Activated gamma-delta T cell treated with anti-CD3 and anti-CD28 coated beads, Interleukin-2, amount 50 U/mL, for 16 hours (primary cell): ENCODE measurements around the gene IL36A.

Experiments
- DNase-seq: peaks from one replicate; pipeline ENCODE4 v3.0.0-alpha.2; 2020; ENCODE audit warnings: low read depth

Gene IL36A

GRCh38 chr2:113050921-113051895, 45.9 kb downstream of the IL36A start:
- no peak for DNase-seq

- DNase-seq, result no peak
Measured at GRCh38 chr2:113052396-113052917, 47.2 kb downstream of the IL36A start, which contains the start of gene IL36B. TSS of gene IL36B (minus strand) at chr2:113052867.

- no peak for DNase-seq
Measured at GRCh38 chr2:113053666-113054065, 48.4 kb downstream of the IL36A start.

DNA sequence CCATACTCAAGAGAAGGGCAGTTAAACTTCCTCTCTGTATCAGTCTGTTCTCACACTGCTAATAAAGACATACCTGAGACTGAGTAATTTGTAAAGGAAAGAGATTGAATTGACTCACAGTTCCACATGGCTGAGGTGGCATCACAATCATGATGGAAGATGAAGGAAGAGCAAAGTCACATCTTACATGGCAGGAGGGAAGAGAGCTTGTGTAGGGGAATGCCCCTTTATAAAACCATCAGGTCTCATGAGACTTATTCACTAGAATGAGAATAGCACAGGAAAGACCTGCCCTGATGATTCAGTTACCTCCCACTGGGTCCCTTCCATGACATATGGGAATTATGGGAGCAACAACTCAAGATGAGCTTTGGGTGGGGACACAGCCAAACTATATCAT, 48.8 kb downstream of the IL36A start:
- DNase-seq, result no peak

GRCh38 chr2:113056521-113056920, 51.3 kb downstream of the IL36A start:
- no peak for DNase-seq

- no peak for DNase-seq
Measured at GRCh38 chr2:113057117-113057516, 51.9 kb downstream of the IL36A start.
